Stimulated activated CD8-positive, alpha-beta memory T cell treated with anti-CD3 and anti-CD28 coated beads, Interleukin-12 subunit alpha, Interleukin-12 subunit beta, amount 100 ng/mL, for 24 hours (primary cell): ENCODE measurements around the gene FNDC3B.
"Not testable (repeated sequence)": the region's sequence is repeated elsewhere in the genome, so short reads cannot be mapped to it uniquely, and the experiment has no call there.

Experiments used
- DNase-seq: peaks from one replicate; pipeline ENCODE4 v3.0.0-alpha.2; 2020; ENCODE audit errors: extremely low read depth

FNDC3B gene

DNA sequence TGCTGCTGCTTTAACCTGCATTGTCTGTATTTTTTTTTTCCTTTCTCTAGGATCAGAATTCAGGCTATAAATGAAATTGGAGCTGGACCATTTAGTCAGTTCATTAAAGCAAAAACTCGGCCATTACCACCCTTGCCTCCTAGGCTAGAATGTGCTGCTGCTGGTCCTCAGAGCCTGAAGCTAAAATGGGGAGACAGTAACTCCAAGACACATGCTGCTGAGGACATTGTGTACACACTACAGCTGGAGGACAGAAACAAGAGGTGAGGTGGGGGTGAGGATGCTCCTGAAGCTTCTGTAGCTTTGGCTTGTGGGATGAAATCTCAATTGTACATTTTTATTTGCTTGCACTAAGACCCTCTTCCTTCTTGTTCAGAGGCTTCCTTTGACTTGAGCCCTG is 323.2 kb downstream of the FNDC3B start:
- DNase-seq: no peak

DNA sequence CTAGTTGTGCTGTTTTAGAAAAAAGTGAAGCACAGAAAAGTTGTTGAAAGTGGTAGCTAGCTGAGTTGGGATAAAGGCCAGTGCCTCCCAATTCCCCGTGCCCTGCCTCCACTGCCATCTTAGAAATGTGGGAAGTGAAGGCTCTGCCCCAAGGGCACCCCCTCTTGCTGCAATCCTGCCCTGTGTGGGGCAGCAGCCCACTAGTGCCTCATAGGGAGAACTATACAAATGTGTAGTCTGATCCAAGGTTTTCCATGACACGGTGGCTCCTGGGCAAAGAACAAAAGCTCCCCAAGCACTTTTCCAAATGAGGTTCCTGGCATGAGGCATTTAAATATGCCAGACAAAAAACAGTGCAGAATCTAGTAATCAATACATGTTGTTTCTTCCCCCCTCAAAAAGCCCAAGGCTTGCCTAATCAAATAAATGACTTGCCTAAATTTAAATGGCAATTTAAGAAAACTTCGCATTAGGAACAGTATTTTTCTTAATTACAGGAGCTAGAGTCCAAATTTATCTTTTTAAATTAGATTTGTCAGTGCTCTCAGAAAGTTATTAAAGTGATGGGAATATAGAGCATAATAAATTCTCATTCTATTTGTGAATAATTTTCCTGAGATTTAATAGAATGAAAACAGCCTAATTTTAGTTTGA is 325.1 kb downstream of the FNDC3B start:
- DNase-seq: no peak

DNA sequence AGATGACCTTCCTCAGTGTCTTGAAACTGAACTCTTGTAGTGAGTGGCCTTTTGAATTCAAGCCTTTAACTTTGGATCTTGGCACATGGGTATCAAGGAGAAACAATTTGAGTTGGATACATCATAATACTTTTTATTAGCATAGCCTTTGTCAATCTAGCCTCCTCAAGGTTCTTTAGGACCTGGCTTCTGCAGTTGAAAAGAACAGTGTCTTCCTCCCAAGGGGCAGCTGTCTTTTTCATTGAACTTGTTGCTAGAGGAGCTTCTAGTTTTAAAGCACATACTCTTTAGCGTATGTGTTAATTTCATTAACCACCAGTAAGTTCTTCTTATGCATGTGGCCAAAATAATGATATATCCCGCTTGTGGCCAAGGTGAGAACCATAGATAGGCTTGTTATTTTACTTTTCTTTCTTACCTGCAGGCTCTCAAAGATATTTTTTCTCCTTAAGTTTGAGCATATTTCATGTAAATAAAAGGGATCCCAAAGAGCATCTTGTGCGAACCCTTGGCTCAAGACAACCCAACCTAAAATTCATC is 325.7 kb downstream of the FNDC3B start:
- no peak for DNase-seq

DNA sequence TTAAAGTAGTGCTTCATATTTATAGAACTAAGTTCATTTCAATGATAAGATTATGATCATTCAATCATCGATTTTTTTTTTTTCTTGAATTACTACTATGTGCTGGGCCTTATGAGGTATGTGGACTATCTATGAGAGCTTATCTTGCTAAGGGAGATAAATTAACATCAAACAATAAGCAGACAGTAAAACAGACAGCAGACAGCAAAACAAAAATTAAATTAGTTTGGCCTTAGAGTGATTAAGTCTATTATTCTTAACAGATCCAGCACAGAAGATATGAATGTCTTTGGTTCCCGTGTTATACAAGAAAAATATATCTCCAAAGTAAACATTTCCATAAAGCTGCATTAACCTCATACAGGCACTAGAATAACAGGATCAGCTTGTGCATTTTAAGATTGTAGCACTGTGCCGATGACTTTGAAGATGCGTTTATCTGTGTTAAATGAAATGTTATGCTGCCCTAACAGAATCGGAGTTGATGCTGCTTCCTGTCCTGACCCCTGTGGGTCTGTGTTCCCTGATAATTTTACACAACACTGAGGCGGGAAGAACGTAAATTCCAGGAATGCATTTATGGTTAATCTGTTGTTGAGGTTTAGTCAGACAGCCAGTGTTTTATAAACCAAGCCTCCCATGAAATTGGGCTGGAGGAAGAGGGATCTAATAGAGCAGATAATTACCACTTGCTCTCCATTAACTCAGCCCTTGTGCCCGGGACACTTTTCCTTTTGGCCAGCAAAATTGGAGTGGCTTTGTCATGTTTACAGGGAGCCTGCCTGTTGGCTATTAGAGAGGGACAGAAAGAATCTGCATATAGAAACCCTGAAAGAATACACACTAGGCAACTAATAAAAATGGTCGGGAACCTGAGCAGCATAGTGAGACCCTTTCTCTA is 328.1 kb downstream of the FNDC3B start:
- DNase-seq: no peak

DNA sequence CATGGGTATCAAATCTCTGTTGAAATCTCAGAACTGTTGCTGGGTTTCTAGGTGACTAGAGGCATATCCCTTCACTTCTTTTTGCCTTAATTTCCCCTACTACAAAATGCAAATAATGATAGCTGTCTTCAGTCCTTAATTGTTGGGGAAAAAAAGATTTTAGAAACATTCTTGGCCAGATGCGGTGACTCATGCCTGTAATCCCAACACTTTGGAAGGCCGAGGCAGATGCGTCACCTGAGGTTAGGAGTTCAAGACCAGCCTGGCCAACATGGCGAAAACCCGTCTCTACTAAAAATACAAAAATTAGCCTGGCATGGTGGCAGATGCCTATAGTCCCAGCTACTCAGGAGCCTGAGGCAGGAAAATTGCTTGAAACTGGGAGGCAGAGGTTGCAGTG is 329.2 kb downstream of the FNDC3B start:
- not testable (repeated sequence) for DNase-seq

DNA sequence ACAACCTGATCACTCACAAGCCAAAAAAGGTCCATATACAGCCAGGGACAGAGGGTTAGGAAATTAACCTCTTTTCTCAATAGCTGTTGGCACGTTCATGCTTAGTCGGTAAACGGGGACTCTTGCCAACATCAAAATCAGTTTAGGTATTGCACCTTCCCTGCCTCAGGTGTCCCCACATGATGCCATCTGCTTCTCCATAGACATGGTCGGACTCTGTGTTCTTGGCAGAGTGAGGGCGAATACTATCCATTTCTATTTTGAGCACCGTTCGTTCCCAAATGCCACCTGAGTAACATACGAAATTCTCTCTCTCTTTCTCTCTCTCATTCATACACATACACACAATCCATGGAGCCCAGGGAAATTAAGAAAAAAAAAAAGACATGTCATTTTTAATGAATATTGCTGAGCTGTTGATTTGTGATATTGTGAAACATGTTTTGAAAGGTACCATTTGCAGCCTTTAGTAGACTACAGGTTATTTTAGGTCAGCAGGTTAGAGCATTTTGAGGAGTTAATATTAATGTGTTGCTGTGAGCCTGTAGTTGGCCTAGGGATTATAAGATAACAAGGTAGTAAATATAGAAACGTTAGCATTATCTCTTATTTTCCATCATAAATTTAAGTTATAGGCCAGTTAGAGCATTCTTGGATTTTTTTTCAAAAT is 330.3 kb downstream of the FNDC3B start:
- no peak for DNase-seq

DNA sequence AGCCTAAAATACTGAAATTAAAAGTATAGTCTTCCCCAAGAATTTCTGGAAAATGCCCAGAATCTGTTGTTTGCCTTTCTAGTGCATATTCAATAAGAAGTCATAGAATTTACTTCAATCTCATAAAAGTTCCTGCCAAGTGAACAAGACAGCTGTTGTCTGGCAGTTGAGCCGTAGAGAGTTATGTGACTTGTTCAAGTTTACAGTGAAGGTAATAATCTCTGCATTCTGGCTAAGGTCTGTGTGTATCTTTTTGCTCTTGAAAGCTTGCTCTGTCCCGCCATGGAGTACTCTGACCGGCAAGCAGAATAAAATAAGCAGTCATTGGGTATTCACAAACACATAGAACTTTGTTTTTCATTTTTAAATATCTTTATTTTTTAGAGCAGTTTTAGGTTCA is 331.0 kb downstream of the FNDC3B start:
- DNase-seq: no peak

DNA sequence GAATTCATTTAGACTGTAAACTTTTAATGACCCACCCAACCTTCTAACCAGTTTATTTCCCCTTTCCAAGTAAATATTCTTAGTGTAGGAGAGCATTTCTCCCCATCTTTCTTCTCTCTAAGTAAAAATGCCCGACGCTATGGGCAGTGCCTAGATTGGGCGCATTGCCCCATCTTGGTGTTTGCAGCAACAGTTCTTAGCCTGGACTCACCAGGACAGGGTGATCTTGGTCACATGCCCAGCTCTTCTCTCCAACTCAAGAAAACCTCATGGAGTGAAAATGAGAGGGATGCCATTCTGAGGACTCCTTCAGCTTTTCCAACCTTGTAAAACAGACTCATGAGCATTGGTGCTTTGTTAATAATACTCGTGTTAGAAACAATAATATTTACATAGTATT is 332.2 kb downstream of the FNDC3B start:
- no peak for DNase-seq

DNA sequence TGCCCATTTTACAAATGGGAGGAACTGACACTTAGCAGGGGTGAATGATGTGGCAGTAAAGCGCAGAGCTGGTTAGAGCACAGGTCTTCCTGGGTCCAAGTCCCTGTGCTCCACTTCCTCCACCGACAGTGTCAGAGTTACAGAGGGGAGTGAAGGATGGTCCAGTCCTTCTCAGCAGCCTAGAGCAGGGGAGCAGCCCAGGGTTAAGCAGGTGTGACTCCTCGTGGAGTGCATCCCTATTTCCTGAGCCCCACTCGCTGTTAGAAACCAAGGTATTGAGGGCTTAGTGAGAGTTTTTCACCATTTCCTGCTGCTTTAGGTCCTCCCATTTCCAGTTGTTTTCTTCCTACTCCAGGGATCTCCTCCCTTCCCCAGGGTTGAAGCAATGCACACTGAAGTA is 333.5 kb downstream of the FNDC3B start:
- no peak for DNase-seq

DNA sequence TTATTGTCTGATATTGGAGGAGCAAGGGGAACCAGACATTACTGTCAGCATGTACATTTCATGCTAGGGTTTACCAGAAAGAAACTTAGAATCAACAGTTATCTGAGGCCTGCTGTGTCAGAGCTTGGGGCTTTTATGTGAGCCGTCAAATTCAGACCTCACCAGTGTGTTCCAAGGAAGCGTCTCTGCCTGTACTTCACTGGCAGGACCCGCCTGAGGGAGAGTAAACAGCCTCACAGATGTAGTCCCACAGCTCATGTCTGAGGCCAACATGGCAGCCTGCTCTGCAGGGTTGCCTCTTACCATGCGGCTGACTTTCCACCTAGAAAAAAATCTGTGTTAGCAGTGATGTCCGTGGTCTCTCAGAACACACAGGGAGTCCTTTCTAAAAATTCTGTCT is 334.5 kb downstream of the FNDC3B start:
- DNase-seq: no peak

DNA sequence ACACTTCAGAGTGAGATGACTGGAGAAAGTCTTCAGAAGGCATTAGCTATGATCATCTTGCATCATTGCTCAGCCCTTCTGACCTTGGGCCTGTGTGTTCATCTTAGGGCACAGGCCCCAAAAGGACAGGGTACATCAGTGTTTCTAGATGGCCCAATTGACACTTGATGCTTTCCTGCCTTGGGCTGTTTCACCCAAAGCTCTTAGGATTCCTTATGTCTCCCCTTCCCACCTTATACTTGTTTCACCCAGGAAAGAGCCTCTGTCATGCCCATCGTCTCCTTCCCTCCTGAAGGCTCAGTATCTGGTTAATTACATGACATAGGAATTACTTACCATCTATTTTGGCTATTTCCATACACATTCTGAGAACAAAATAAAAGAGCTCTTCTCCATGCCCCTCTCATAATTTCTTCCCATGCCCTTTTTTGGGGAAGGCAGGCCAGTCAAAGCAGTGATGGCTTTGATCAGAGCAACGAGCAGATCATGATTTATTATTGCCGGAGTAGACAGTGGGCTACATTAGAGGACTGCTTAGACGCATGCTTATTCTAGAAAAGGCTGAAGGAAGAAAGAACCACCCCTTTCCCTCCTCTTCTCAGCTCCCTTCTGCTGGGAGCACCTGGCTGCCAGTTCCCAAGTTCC is 335.9 kb downstream of the FNDC3B start:
- no peak for DNase-seq

DNA sequence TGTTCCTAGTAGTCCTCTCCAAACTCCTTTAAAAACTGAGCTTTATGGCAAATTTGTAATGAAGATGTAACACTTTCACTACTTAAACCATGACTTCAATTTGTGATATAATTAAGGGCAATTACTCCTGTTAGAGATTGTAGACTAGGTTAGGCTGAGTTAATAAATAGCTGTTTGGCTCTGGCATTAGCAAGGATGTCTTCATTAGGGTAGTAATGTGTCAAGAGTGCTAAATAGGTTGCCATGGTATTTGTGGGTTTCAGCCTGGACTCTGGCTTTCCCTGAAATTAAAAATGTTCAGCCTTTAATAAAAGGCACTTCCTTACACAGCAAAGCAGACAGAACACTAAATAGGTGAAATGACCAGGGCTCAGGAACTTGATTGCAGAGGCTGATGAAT is 337.0 kb downstream of the FNDC3B start:
- no peak for DNase-seq

DNA sequence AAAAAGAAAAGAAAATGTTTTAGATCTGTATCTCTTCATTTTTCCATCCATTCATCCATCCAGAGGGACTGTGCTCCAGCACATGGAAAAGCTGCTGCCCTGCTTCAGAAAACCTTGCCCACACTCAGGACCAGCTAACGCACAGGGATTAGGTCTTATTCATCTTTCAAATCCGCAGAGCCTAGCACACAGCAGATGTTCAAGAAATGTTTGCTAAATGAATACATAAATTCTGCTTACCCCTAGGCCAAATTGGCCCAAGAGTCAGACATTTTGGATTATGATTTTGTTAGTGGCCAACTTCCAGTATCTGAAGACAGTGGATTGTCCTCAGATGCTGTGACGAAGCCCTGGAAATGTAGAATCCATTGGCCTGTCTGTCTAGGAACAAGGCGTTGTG is 337.5 kb downstream of the FNDC3B start:
- DNase-seq: no peak

DNA sequence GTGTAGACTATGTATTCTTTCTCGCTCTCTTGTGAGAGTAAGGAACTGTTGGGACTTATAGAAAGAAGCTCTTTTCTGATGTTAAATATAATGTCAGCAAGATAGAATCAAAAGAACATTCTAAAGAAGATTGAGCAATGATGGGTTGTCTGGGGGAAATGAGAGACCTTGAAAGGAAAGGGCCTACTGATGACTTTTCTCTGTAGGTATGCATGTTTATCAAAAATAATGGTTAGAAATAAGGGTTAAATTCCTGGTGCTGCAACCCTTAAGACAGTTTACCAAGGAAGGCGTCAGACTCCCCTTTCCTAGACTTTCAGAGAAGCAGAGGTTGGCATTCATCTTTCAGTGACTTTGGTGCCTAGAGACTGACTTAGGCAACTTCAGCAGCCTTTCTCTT is 339.1 kb downstream of the FNDC3B start:
- DNase-seq: no peak

DNA sequence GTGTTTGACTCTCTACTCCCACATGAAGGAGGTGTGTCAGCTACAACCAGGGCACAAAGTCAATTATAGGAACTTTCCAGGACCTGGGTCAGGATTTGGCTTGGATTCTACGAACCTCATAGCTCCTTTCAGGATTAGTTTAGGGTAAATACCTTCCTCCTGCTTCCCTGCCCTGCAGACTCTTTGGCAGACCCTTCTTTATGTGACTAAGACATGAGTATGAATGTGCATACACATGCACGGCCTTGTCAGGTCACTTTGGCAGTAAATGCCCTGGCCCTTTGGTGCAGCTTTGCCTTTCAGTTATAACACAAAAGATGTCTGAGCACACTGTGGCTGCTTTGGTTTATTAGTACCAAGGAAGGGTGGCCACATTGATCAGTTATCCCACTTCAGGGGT is 340.0 kb downstream of the FNDC3B start:
- no peak for DNase-seq

DNA sequence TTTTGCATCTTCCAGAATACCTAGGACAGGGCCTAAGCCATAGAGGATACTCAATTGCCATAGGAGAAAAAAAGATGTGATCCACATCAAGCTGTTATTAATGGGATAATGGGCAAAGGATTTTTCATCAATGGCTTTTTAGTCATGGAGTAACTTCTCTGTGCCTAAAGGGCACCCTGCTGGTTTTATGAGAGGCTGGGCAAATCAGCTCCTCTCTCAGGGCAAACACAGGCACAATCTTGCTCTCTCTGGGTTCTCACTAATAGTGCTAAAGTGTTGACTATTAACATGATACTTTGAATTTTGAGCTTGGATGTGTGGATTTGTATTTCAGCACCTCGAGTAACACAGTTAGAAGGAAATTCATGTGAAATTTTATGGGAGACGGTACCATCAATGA is 341.3 kb downstream of the FNDC3B start:
- no peak for DNase-seq

DNA sequence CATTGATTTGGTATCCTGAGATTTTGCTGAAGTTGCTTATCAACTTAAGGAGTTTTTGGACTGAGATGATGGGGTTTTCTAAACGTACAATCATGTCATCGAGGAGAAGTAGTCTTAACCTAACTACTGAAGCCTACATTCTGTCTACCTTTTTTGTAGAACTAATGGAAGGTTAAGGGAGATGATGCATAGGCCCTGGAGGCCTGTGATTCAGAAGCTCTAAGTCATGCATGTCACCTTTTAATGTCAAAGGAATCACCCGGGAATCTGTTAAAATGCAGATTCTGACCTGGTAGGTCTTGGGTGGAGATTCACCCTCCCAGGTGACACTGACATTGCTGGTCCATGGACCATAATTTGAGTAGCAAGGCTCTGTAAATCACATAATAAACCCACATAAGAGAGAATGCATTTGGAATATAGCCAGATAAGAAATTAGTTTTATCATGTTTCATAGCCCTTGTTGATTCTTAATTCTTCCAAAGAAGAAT is 344.0 kb downstream of the FNDC3B start:
- DNase-seq: no peak

DNA sequence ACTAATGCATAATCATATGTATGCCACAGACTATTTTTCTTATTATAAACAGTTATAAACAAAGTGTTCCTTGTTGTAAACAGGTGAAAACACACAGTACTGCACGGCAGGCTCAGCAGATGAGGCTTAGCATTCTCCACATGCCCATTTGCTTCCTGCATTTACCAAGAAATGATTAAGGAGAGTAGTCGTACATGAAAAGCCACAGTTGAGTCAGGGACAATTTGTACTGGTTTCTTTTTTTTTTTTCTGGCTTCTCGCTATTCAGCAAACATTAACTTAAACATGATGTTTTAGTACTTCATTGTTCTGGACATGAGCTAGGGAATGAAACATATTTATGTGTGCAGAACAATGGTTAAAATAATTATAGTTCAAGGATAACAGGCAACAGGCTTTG is 345.5 kb downstream of the FNDC3B start:
- no peak for DNase-seq

DNA sequence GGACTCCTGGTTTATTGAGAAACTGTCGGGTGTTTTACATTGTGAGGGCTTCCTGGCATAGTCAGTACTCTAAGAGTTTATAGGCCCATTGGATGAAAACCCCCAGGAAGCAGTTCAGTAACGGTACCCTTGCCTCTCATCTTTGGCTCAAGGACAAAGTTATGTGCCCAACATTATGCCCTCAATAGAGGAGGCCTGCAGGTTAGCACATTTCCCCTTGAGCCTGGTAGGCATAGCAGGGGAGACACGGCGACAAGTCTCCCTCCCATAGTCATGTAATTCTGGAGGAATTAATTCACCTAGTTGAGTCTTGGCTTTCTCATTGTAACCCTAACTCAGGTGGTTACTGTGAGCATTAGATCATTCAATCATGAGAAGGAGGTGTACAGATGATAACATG is 348.4 kb downstream of the FNDC3B start:
- no peak for DNase-seq

DNA sequence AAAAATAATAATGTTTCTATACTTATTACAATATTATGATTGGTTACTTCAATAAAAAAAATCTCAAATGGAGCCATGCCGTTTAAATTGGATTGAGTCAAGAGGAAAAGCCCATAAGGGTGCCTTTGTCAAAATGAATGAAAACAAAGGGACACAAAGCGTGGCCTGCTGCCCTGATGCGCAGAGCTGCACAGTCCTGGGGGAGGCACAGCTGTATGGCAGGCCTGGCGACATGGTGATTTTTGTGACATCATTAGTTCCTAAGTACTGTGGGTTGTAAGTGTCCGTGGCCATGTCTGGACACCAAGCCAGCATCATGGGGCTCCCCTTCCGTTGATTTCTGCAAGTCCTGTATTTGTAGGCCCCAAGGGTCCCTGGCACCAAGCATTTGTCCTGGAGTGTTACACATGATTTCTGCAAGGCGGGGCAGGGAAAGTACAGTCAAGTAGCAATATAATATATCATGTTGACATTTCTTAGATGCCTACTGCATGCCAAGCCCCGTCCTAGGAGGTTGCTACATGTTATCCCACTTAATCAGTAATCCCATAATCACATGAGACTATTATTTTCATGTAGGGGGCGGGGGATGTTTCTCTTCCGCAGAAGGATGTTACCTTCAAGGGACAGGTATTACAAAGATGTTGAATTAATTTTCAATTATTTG is 349.2 kb downstream of the FNDC3B start:
- DNase-seq: no peak

DNA sequence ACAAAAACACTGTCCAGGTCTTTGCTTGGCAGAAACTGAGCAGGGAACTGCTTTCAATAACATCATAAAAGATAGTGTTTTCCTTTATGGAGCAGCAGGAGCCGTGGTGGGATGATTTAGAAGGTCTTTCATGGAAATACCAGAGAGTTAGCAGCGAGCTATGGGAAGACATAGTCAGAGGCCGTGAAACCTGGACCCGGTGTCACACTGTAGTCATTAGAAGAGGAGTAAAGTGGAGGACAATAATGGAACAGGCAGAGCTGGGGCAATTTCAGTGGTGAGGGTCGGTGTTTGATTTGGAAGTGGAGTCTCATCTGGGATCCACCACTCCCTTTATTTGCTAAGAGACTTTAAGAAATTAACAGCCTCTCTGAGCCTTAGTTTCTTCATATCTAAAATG is 351.4 kb downstream of the FNDC3B start:
- DNase-seq: no peak
